GM23338 (cell line): ENCODE data around the gene TMEM43. TPM values are rescaled to one million over a fixed set of nuclear protein-coding genes. Genes with fewer than 3 reads are reported as not detected.

Experiments
- CREB1 ChIP-seq: fragments of 250-450 bp; sonication (Bioruptor Pico); IDR thresholded peaks from 2 replicates; pipeline ENCODE4 v1.5.0; 2020; ENCODE audit warnings: low read depth, mild to moderate bottlenecking, moderate library complexity
- CTCF ChIP-seq, 2 experiments: fragments of 200-600 bp in 1 of 2; sonication (generic) in 1 of 2; conservative IDR thresholded peaks; 2 replicates each; pipeline versions ENCODE4 v1.5.1 to v1.6.1; 2016 to 2017; ENCODE audit warnings: antibody characterized with exemption in 2 of 2, low read depth in 2 of 2, mild to moderate bottlenecking in 2 of 2, moderate library complexity in 1 of 2
- EZH2 ChIP-seq: fragments of 200-600 bp; sonication (generic); IDR thresholded peaks from one replicate; pipeline ENCODE4 v1.8.0; 2017; ENCODE audit warnings: antibody characterized with exemption, mild to moderate bottlenecking, low read depth; ENCODE audit not compliant: unreplicated experiment
- EZH2phosphoT487 ChIP-seq: fragments of 200-600 bp; sonication (generic); IDR thresholded peaks from one replicate; pipeline ENCODE4 v1.8.1; 2018; ENCODE audit warnings: antibody characterized with exemption; ENCODE audit not compliant: unreplicated experiment
- JUNB ChIP-seq: IDR thresholded peaks from one replicate; pipeline ENCODE4 v1.6.1; 2016; ENCODE audit warnings: antibody characterized with exemption; ENCODE audit not compliant: unreplicated experiment
- NANOG ChIP-seq: IDR thresholded peaks from 2 replicates; pipeline ENCODE4 v1.6.1; 2016; ENCODE audit warnings: antibody characterized with exemption, borderline replicate concordance
- POLR2AphosphoS5 ChIP-seq: IDR thresholded peaks from 2 replicates; pipeline ENCODE4 v1.6.1; 2016; ENCODE audit warnings: antibody characterized with exemption, low read depth
- REST ChIP-seq: IDR thresholded peaks from one replicate; pipeline ENCODE4 v1.6.1; 2018; ENCODE audit warnings: antibody characterized with exemption; ENCODE audit not compliant: unreplicated experiment
- STAT1 ChIP-seq: IDR thresholded peaks from one replicate; pipeline ENCODE4 v1.6.1; 2016; ENCODE audit warnings: antibody characterized with exemption; ENCODE audit not compliant: unreplicated experiment
- ZNF114 ChIP-seq: fragments of 250-450 bp; sonication (Bioruptor Pico); IDR thresholded peaks from 2 replicates; pipeline ENCODE4 v1.5.0; 2020; ENCODE audit warnings: mild to moderate bottlenecking, moderate library complexity
- ZNF462 ChIP-seq: fragments of 250-450 bp; sonication (Bioruptor Pico); IDR thresholded peaks from 2 replicates; pipeline ENCODE4 v1.5.0; 2020; ENCODE audit warnings: mild to moderate bottlenecking, moderate library complexity
- polyA plus RNA-seq: library from polyadenylated mRNA; unstranded; fragments of >200 nt; fragmentation: Nextera tagmentation; extraction: Ambion mirVana; gene quantifications from 2 replicates; pipeline ENCODE4 v1.2.1, GENCODE V29; 2016
- total RNA-seq: library from RNA; depleted of rRNA; stranded (reverse); fragments of >200 nt; shearing (Covaris generic); gene quantifications from 2 replicates; pipeline ENCODE4 v1.2.3, GENCODE V29; 2014

TMEM43 gene
- total and polyA plus RNA-seq, 2 experiments from 2014 or later, result 15.9 to 34.7 TPM

GRCh38 chr3:14133188-14133800, 8.4 kb downstream of the TMEM43 start (continued):
- TF ChIP-seq ZNF462 (CRISPR knock-in tag) (no peak), JUNB (no peak), EZH2 (no peak), REST (no peak), CTCF (conservative IDR thresholded peaks at IDR 0.05; ENCODE audit: low read depth in 2 of 2) (no peak), ZNF114 (CRISPR knock-in tag) (no peak), EZH2phosphoT487 (no peak), POLR2AphosphoS5 (no peak), CREB1 (CRISPR knock-in tag) (no peak), NANOG (no peak), STAT1 (no peak)
